ENCODE data around the gene CDC20. TPM values are rescaled to one million over a fixed set of nuclear protein-coding genes. Genes with fewer than 3 reads are reported as not detected.
"Not testable (repeated sequence)": the region's sequence is repeated elsewhere in the genome, so short reads cannot be mapped to it uniquely, and the experiment has no call there.

Gene CDC20
- total RNA-seq, 1 donor from 2014 or later, result 166 TPM

- no peak for DNase-seq (ENCODE audit: low read depth)
- peak overlapping the region; percentile 83 for H3K4me3 ChIP-seq (ENCODE audit: low read depth, low read length)
- TF ChIP-seq CTCF (conservative IDR thresholded peaks at IDR 0.05; ENCODE audit: low read depth, low read length), result no peak
Observed at GRCh38 chr1:43388613-43389012, 29.8 kb downstream of the CDC20 start.

GRCh38 chr1:43389326-43390313, 30.8 kb downstream of the CDC20 start, which contains the start of the genes MED8 and SZT2:
TSS of gene MED8 (minus strand) at chr1:43389800. CDS start at chr1:43389764, 36 bp downstream.
TSS of gene SZT2 (plus strand) at chr1:43389899. CDS start at chr1:43389969, 70 bp downstream.
- TF ChIP-seq CTCF (conservative IDR thresholded peaks at IDR 0.05; ENCODE audit: low read depth, low read length), result no peak
- DNase-seq (ENCODE audit: low read depth), result peak; percentile 59
- peak within 1 kb of the TSS; percentile 83 for H3K4me3 ChIP-seq (ENCODE audit: low read depth, low read length)

- no peak for DNase-seq (ENCODE audit: low read depth)
- no peak overlapping the region for H3K4me3 ChIP-seq (ENCODE audit: low read depth, low read length)
- no peak for TF ChIP-seq CTCF (conservative IDR thresholded peaks at IDR 0.05; ENCODE audit: low read depth, low read length)
Observed at GRCh38 chr1:43392702-43393101, 33.9 kb downstream of the CDC20 start.

- no peak for TF ChIP-seq CTCF (conservative IDR thresholded peaks at IDR 0.05; ENCODE audit: low read depth, low read length)
- no peak overlapping the region for H3K4me3 ChIP-seq (ENCODE audit: low read depth, low read length)
- DNase-seq (ENCODE audit: low read depth), result no peak
Observed at GRCh38 chr1:43395523-43395922, 36.7 kb downstream of the CDC20 start.

- no peak for DNase-seq (ENCODE audit: low read depth)
- no peak overlapping the region for H3K4me3 ChIP-seq (ENCODE audit: low read depth, low read length)
- no peak for TF ChIP-seq CTCF (conservative IDR thresholded peaks at IDR 0.05; ENCODE audit: low read depth, low read length)
Observed at GRCh38 chr1:43396059-43396458, 37.3 kb downstream of the CDC20 start.

- DNase-seq (ENCODE audit: low read depth), result no peak
- no peak overlapping the region for H3K4me3 ChIP-seq (ENCODE audit: low read depth, low read length)
- no peak for TF ChIP-seq CTCF (conservative IDR thresholded peaks at IDR 0.05; ENCODE audit: low read depth, low read length)
Observed at GRCh38 chr1:43398227-43398626, 39.4 kb downstream of the CDC20 start.

GRCh38 chr1:43400441-43400840, 41.7 kb downstream of the CDC20 start:
- DNase-seq (ENCODE audit: low read depth); H3K4me3 ChIP-seq (ENCODE audit: low read depth, low read length): not testable (repeated sequence)

Data from epithelial cell of proximal tubule (primary cell).